OCI-LY3 (cell line): ENCODE data around the gene SPOUT1.
"Not testable (repeated sequence)": the region's sequence is repeated elsewhere in the genome, so short reads cannot be mapped to it uniquely, and the experiment has no call there.

Source experiments
- CTCF ChIP-seq: fragments of 200-600, 300-600 bp; sonication (generic); IDR thresholded peaks from 2 replicates; pipeline ENCODE4 v1.5.1; 2014; ENCODE audit warnings: antibody characterized with exemption, low read length, low read depth
- EZH2phosphoT487 ChIP-seq: fragments of 200-600 bp; shearing (Covaris generic); IDR thresholded peaks from 2 replicates; pipeline ENCODE4 v1.6.1; 2018; ENCODE audit warnings: antibody characterized with exemption, mixed run types, low read depth

GRCh38 chr9:128870941-128871265 lies 41.3 kb upstream of the SPOUT1 start:
- TF ChIP-seq CTCF, EZH2phosphoT487: not testable (repeated sequence)
